HepG2 (cell line): ENCODE data around the gene BAIAP2L2. TPM values are rescaled to one million over a fixed set of nuclear protein-coding genes. Genes with fewer than 3 reads are reported as not detected.

Experiments used
- CSRNP1 ChIP-seq: sonication (generic); formaldehyde crosslinking; IDR thresholded peaks from 2 replicates; pipeline ENCODE4 v1.8.1; 2023; ENCODE audit warnings: mild to moderate bottlenecking, missing genetic modification reagents
- DPF2 ChIP-seq: sonication (generic); formaldehyde crosslinking; IDR thresholded peaks from 2 replicates; pipeline ENCODE4 v1.4.0; 2020; ENCODE audit warnings: mild to moderate bottlenecking, low read depth, missing genetic modification reagents, borderline replicate concordance
- HNF4A ChIP-seq: sonication (generic); formaldehyde crosslinking; IDR thresholded peaks from 2 replicates; pipeline ENCODE4 v1.4.0; 2020; ENCODE audit warnings: missing genetic modification reagents
- PAWR ChIP-seq: sonication (generic); formaldehyde crosslinking; IDR thresholded peaks from 2 replicates; pipeline ENCODE4 v1.4.0; 2020; ENCODE audit warnings: missing genetic modification reagents, mild to moderate bottlenecking, borderline replicate concordance
- SKIL ChIP-seq: sonication (generic); formaldehyde crosslinking; IDR thresholded peaks from 2 replicates; pipeline ENCODE4 v1.8.0; 2022; ENCODE audit warnings: missing genetic modification reagents, mild to moderate bottlenecking, moderate library complexity, borderline replicate concordance
- SMC3 ChIP-seq: IDR thresholded peaks from 2 replicates; pipeline ENCODE4 v1.6.1; 2011; ENCODE audit warnings: low read length, improper control_type of control experiment
- TCF7 ChIP-seq: sonication (generic); IDR thresholded peaks from 2 replicates; pipeline ENCODE4 v1.6.1; 2016; ENCODE audit warnings: antibody characterized with exemption, low read depth
- TEF ChIP-seq: sonication (generic); formaldehyde crosslinking; IDR thresholded peaks from 2 replicates; pipeline ENCODE4 v1.5.0; 2020; ENCODE audit warnings: missing genetic modification reagents
- ZHX2 ChIP-seq, 2 experiments: sonication (generic) in 1 of 2; formaldehyde crosslinking in 1 of 2; IDR thresholded peaks; 2 replicates each; pipeline versions ENCODE4 v1.6.1 to v1.9.0; 2014 to 2022; ENCODE audit warnings: antibody characterized with exemption in 1 of 2, borderline replicate concordance in 1 of 2, inconsistent platforms in 1 of 2, low read depth in 1 of 2, missing genetic modification reagents in 1 of 2
- ZKSCAN8 ChIP-seq: IDR thresholded peaks from 2 replicates; pipeline ENCODE4 v1.6.1; 2016; ENCODE audit warnings: borderline replicate concordance, missing genetic modification reagents, missing compliant biosample characterization
- ZNF383 ChIP-seq: sonication (generic); formaldehyde crosslinking; IDR thresholded peaks from 2 replicates; pipeline ENCODE4 v1.4.0; 2020; ENCODE audit warnings: missing genetic modification reagents, mild to moderate bottlenecking, borderline replicate concordance
- ZNF430 ChIP-seq: sonication (generic); formaldehyde crosslinking; IDR thresholded peaks from 2 replicates; pipeline ENCODE4 v1.9.0; 2021; ENCODE audit warnings: mild to moderate bottlenecking, missing genetic modification reagents
- ZNF451 ChIP-seq: sonication (generic); formaldehyde crosslinking; IDR thresholded peaks from 2 replicates; pipeline ENCODE4 v1.5.0; 2020; ENCODE audit warnings: mild to moderate bottlenecking, missing genetic modification reagents
- ZNF639 ChIP-seq: conservative IDR thresholded peaks from 2 replicates; pipeline ENCODE4 v1.6.1; 2018; ENCODE audit warnings: missing genetic modification reagents
- polyA plus RNA-seq, 8 experiments: library from polyadenylated mRNA; depleted of rRNA in 3 of 8; stranded (reverse) in 7 of 8; unstranded in 1 of 8; fragments of >200 nt; fragmentation: Illumina TruSeq in 4 of 8; extraction: Trizol in 4 of 8; gene quantifications; 2 replicates each; pipeline versions ENCODE4 v1.2.1 to v1.2.3, GENCODE V29; 2011 to 2016; ENCODE audit warnings: low read depth in 4 of 8, missing spikeins in 1 of 8, mixed read lengths in 1 of 8; ENCODE audit not compliant: insufficient read depth in 1 of 8
- total RNA-seq, 5 experiments: library from RNA; depleted of rRNA; stranded (reverse); fragments of >200 nt; fragmentation: Illumina TruSeq; extraction: Trizol; gene quantifications; 2 replicates each; pipeline ENCODE4 v1.2.3, GENCODE V29; 2016; ENCODE audit warnings: low read depth in 1 of 5

The BAIAP2L2 gene
- total and polyA plus RNA-seq, 2 of the 13 experiments (the other 11 are each of a cell fraction or from before 2014, with no cell fraction given), result 4.4 to 7.5 TPM

GRCh38 chr22:38109371-38110001, 998 bp downstream of the BAIAP2L2 start (continued):
- TF ChIP-seq TEF (CRISPR knock-in tag), result no peak
- peak; percentile 97 for TF ChIP-seq ZKSCAN8
- TF ChIP-seq DPF2 (CRISPR knock-in tag), result no peak
- TF ChIP-seq TCF7, result no peak
- TF ChIP-seq ZNF383 (CRISPR knock-in tag), result no peak
- no peak for TF ChIP-seq ZNF639 (CRISPR knock-in tag)
- TF ChIP-seq HNF4A (CRISPR knock-in tag), result peak; percentile 57
- TF ChIP-seq PAWR, result no peak
- TF ChIP-seq SKIL (CRISPR knock-in tag), result 0 out of 2 replicates have a peak, but pooled peaks have one; percentile 12
- peak; percentile 34; the same call in 1 of the 2 replicates for TF ChIP-seq CSRNP1
- TF ChIP-seq ZNF430 (CRISPR knock-in tag), result no peak
- no peak for TF ChIP-seq SMC3
- TF ChIP-seq ZHX2 (IDR thresholded peaks at IDR 0.05; ENCODE audit: low read depth), result no peak
- no peak for TF ChIP-seq ZHX2 (CRISPR knock-in tag; IDR thresholded peaks at IDR 0.05; ENCODE audit: borderline replicate concordance)
- TF ChIP-seq ZNF451 (CRISPR knock-in tag), result no peak
